Activated CD8-positive, alpha-beta memory T cell treated with anti-CD3 and anti-CD28 coated beads for 1 hour (primary cell): ENCODE measurements around the gene PTPN1.

ENCODE experiments used
- DNase-seq, 2 donors: peaks; one replicate each; pipeline ENCODE4 v3.0.0-alpha.2; 2020; ENCODE audit warnings: low read depth in 1 of 2; ENCODE audit errors: extremely low read depth in 1 of 2

The PTPN1 gene

GRCh38 chr20:50628853-50629669, 118.9 kb downstream of the PTPN1 start:
- DNase-seq, result no peak

- no peak for DNase-seq
These were observed 119.5 kb downstream of the PTPN1 start for GRCh38 chr20:50629670-50630045.

GRCh38 chr20:50630578-50631263, 120.5 kb downstream of the PTPN1 start:
- no peak for DNase-seq

- no peak for DNase-seq
These were observed 122.1 kb downstream of the PTPN1 start for GRCh38 chr20:50632236-50632635.

GRCh38 chr20:50632701-50633100, 122.5 kb downstream of the PTPN1 start:
- no peak for DNase-seq

GRCh38 chr20:50633361-50633760, 123.2 kb downstream of the PTPN1 start:
- DNase-seq, result no peak

GRCh38 chr20:50634191-50634590, 124.0 kb downstream of the PTPN1 start:
- no peak for DNase-seq
